T-helper 22 cell (primary cell): ENCODE results near the gene SLC19A1.
A peak's percentile ranks its signal among the peaks of the same experiment; 100 is the strongest.

Experiments
- DNase-seq: peaks from one replicate; pipeline ENCODE4 v3.0.0-alpha.2; 2020; ENCODE audit warnings: low read depth

The SLC19A1 gene

GRCh38 chr21:45558044-45558721 lies 15.9 kb upstream of the SLC19A1 start:
- no peak for DNase-seq

GRCh38 chr21:45557616-45558043 lies 15.4 kb upstream of the SLC19A1 start:
- DNase-seq: no peak

GRCh38 chr21:45556645-45557615 lies 14.7 kb upstream of the SLC19A1 start:
- no peak for DNase-seq

- DNase-seq: no peak
Measured at GRCh38 chr21:45556302-45556644, 14.0 kb upstream of the SLC19A1 start.

GRCh38 chr21:45555557-45556301 lies 13.5 kb upstream of the SLC19A1 start:
- peak; percentile 26 for DNase-seq

GRCh38 chr21:45555251-45555556 lies 13.0 kb upstream of the SLC19A1 start:
- no peak for DNase-seq

- peak; percentile 68 for DNase-seq
Measured at GRCh38 chr21:45554477-45555175, 12.4 kb upstream of the SLC19A1 start.

- DNase-seq: no peak
Measured at GRCh38 chr21:45552696-45553391, 10.6 kb upstream of the SLC19A1 start.

GRCh38 chr21:45551783-45552695 lies 9.8 kb upstream of the SLC19A1 start:
- no peak for DNase-seq

GRCh38 chr21:45551316-45551715 lies 9.1 kb upstream of the SLC19A1 start:
- DNase-seq: peak; percentile 36

- DNase-seq: no peak
Measured at GRCh38 chr21:45550522-45551210, 8.4 kb upstream of the SLC19A1 start.

- DNase-seq: no peak
Measured at GRCh38 chr21:45549626-45550463, 7.6 kb upstream of the SLC19A1 start.

GRCh38 chr21:45548711-45549491 lies 6.7 kb upstream of the SLC19A1 start:
- no peak for DNase-seq

- no peak for DNase-seq
Measured at GRCh38 chr21:45547545-45547900, 5.3 kb upstream of the SLC19A1 start.

- no peak for DNase-seq
Measured at GRCh38 chr21:45546636-45547544, 4.7 kb upstream of the SLC19A1 start.

- DNase-seq: no peak
Measured at GRCh38 chr21:45545691-45546531, 3.7 kb upstream of the SLC19A1 start.
